Measurements from ENCODE around the gene CDH13.

- TF ChIP-seq USF2 (CRISPR knock-in tag; IDR thresholded peaks at IDR 0.05) (no peak), POLR2AphosphoS5 (IDR thresholded peaks at IDR 0.05; ENCODE audit: control insufficient read depth, insufficient read depth, low read depth, low read length) (no peak), CREB3 (tag; conservative IDR thresholded peaks at IDR 0.05; ENCODE audit: low read depth) (no peak), CEBPZ (IDR thresholded peaks at IDR 0.05; ENCODE audit: borderline replicate concordance, low read depth, low read length) (no peak), POLR2A (conservative IDR thresholded peaks at IDR 0.05) (no peak), CTCF (IDR thresholded peaks at IDR 0.05 in 2 of 3, conservative IDR thresholded peaks at IDR 0.05 in 1 of 3; ENCODE audit: insufficient read depth in 2 of 3, low read depth in 1 of 3, low read length in 3 of 3) (no peak), ELK3 (CRISPR knock-in tag; IDR thresholded peaks at IDR 0.05) (no peak), DIDO1 (tag; IDR thresholded peaks at IDR 0.05; ENCODE audit: low read depth) (no peak), ZFP91 (CRISPR knock-in tag; IDR thresholded peaks at IDR 0.05) (no peak), CHCHD3 (CRISPR knock-in tag; IDR thresholded peaks at IDR 0.05) (no peak), MCM5 (IDR thresholded peaks at IDR 0.05; ENCODE audit: low read depth) (no peak)
These were observed 237.7 kb downstream of the CDH13 start for GRCh38 chr16:82864332-82865040.

All from K562 (cell line).